HepG2 (cell line): Measurements from ENCODE around the gene BPIFB6. TPM values are rescaled to one million over a fixed set of nuclear protein-coding genes. Genes with fewer than 3 reads are reported as not detected.

Experiments
- ATF3 ChIP-seq: sonication (generic); formaldehyde crosslinking; IDR thresholded peaks from 2 replicates; pipeline ENCODE4 v1.4.0; 2020; ENCODE audit warnings: missing genetic modification reagents
- BCLAF1 ChIP-seq: fragments of 450-650 bp; IDR thresholded peaks from 2 replicates; pipeline ENCODE4 v1.6.1; 2017; ENCODE audit warnings: mild to moderate bottlenecking
- CCAR2 ChIP-seq: fragments of 200-400 bp; formaldehyde crosslinking; optimal IDR thresholded peaks from 2 replicates; pipeline ENCODE3; 2018; ENCODE audit warnings: low read depth, mild to moderate bottlenecking, low read length, moderate library complexity
- CERS6 ChIP-seq: sonication (generic); formaldehyde crosslinking; IDR thresholded peaks from 2 replicates; pipeline ENCODE4 v1.5.0; 2020; ENCODE audit warnings: missing genetic modification reagents
- CTCF ChIP-seq: sonication (generic); formaldehyde crosslinking; IDR thresholded peaks from 2 replicates; pipeline ENCODE4 v1.5.0; 2020; ENCODE audit warnings: mild to moderate bottlenecking, missing genetic modification reagents, moderate library complexity
- EP300 ChIP-seq, 3 experiments: sonication (generic) in 1 of 3; formaldehyde crosslinking in 1 of 3; IDR thresholded peaks; 2 replicates each; pipeline versions ENCODE4 v1.5.1 to v1.6.1; 2011 to 2020; ENCODE audit warnings: low read depth in 2 of 3, low read length in 2 of 3, borderline replicate concordance in 1 of 3, improper control_type of control experiment in 1 of 3, mild to moderate bottlenecking in 1 of 3, missing genetic modification reagents in 1 of 3, moderate library complexity in 1 of 3
- HNF4G ChIP-seq, 2 experiments: sonication (generic) in 1 of 2; formaldehyde crosslinking in 1 of 2; IDR thresholded peaks; 2 replicates each; pipeline versions ENCODE4 v1.4.0 to v1.6.1; 2011 to 2020; ENCODE audit warnings: borderline replicate concordance in 2 of 2, low read depth in 2 of 2, mild to moderate bottlenecking in 2 of 2, low read length in 1 of 2, missing genetic modification reagents in 1 of 2, moderate library complexity in 1 of 2
- KAT7 ChIP-seq: IDR thresholded peaks from 2 replicates; pipeline ENCODE4 v1.6.1; 2018; ENCODE audit warnings: borderline replicate concordance, missing compliant biosample characterization
- NFIC ChIP-seq: IDR thresholded peaks from 2 replicates; pipeline ENCODE4 v1.6.1; 2012; ENCODE audit warnings: mild to moderate bottlenecking, low read length, inconsistent platforms
- NFRKB ChIP-seq: fragments of 450-650 bp; IDR thresholded peaks from 2 replicates; pipeline ENCODE4 v1.6.1; 2017
- STAT5B ChIP-seq: sonication (generic); formaldehyde crosslinking; IDR thresholded peaks from 2 replicates; pipeline ENCODE4 v1.4.0; 2020; ENCODE audit warnings: missing genetic modification reagents
- ZFP41 ChIP-seq: sonication (generic); formaldehyde crosslinking; IDR thresholded peaks from 2 replicates; pipeline ENCODE4 v1.4.0; 2020; ENCODE audit warnings: mild to moderate bottlenecking, missing genetic modification reagents, borderline replicate concordance
- ZNF225 ChIP-seq: sonication (generic); formaldehyde crosslinking; IDR thresholded peaks from 2 replicates; pipeline ENCODE4 v1.4.0; 2020; ENCODE audit warnings: mild to moderate bottlenecking, missing genetic modification reagents
- ZNF333 ChIP-seq: sonication (generic); formaldehyde crosslinking; IDR thresholded peaks from 2 replicates; pipeline ENCODE4 v1.4.0; 2020; ENCODE audit warnings: mild to moderate bottlenecking, missing genetic modification reagents, borderline replicate concordance
- ZNF362 ChIP-seq: sonication (generic); formaldehyde crosslinking; IDR thresholded peaks from 2 replicates; pipeline ENCODE4 v1.4.0; 2020; ENCODE audit warnings: missing genetic modification reagents, mild to moderate bottlenecking, borderline replicate concordance
- ZNF740 ChIP-seq: sonication (generic); formaldehyde crosslinking; IDR thresholded peaks from 2 replicates; pipeline ENCODE4 v1.4.0; 2020; ENCODE audit warnings: missing genetic modification reagents
- ZNF75D ChIP-seq: sonication (generic); formaldehyde crosslinking; IDR thresholded peaks from 2 replicates; pipeline ENCODE4 v1.8.1; 2023; ENCODE audit warnings: missing genetic modification reagents, mild to moderate bottlenecking, borderline replicate concordance
- ZNF883 ChIP-seq: sonication (generic); formaldehyde crosslinking; IDR thresholded peaks from 2 replicates; pipeline ENCODE4 v1.5.1; 2020; ENCODE audit warnings: mild to moderate bottlenecking, missing genetic modification reagents; ENCODE audit errors: not compliant biosample characterization
- polyA plus RNA-seq, 8 experiments: library from polyadenylated mRNA; depleted of rRNA in 3 of 8; stranded (reverse) in 7 of 8; unstranded in 1 of 8; fragments of >200 nt; fragmentation: Illumina TruSeq in 4 of 8; extraction: Trizol in 4 of 8; gene quantifications; 2 replicates each; pipeline versions ENCODE4 v1.2.1 to v1.2.3, GENCODE V29; 2011 to 2016; ENCODE audit warnings: low read depth in 4 of 8, missing spikeins in 1 of 8, mixed read lengths in 1 of 8; ENCODE audit not compliant: insufficient read depth in 1 of 8
- total RNA-seq, 5 experiments: library from RNA; depleted of rRNA; stranded (reverse); fragments of >200 nt; fragmentation: Illumina TruSeq; extraction: Trizol; gene quantifications; 2 replicates each; pipeline ENCODE4 v1.2.3, GENCODE V29; 2016; ENCODE audit warnings: low read depth in 1 of 5

Gene BPIFB6
- total and polyA plus RNA-seq, 2 of the 13 experiments (the other 11 are each of a cell fraction or from before 2014, with no cell fraction given): 0.13 to 1.7 TPM

- TF ChIP-seq ZNF362 (CRISPR knock-in tag) (no peak; the same call in none of the 2 replicates), ZNF333 (CRISPR knock-in tag) (peak; percentile 60; the same call in 1 of the 2 replicates), STAT5B (no peak), HNF4G (IDR thresholded peaks at IDR 0.05; ENCODE audit: borderline replicate concordance, low read depth, low read length) (peak; percentile 87), HNF4G (CRISPR knock-in tag; IDR thresholded peaks at IDR 0.05; ENCODE audit: borderline replicate concordance, low read depth) (peak; percentile 94), BCLAF1 (no peak), KAT7 (CRISPR knock-in tag) (peak; percentile 53; the same call in 1 of the 2 replicates), ATF3 (CRISPR knock-in tag) (peak; percentile 56; the same call in 1 of the 2 replicates), ZFP41 (CRISPR knock-in tag) (peak; percentile 98; the same call in 1 of the 2 replicates), NFRKB (no peak), CCAR2 (no peak), ZNF225 (peak; percentile 5; the same call in 1 of the 2 replicates), ZNF740 (CRISPR knock-in tag) (no peak), CTCF (CRISPR knock-in tag) (0 out of 2 replicates have a peak, but pooled peaks have one; percentile 17), CERS6 (CRISPR knock-in tag) (0 out of 2 replicates have a peak, but pooled peaks have one; percentile 3), NFIC (peak; percentile 68; the same call in 1 of the 2 replicates), EP300 (IDR thresholded peaks at IDR 0.05; ENCODE audit: low read depth in 2 of 2, low read length in 2 of 2) (peak; percentile 27 to 84; a peak in 3 of 4 replicates), EP300 (CRISPR knock-in tag; IDR thresholded peaks at IDR 0.05; ENCODE audit: borderline replicate concordance) (peak; percentile 86), ZNF883 (CRISPR knock-in tag) (peak; percentile 86), ZNF75D (0 out of 2 replicates have a peak, but pooled peaks have one; percentile 69)
These were observed 23.8 kb upstream of the BPIFB6 start, which contains the start of gene BPIFB2 (continued) for GRCh38 chr20:33007376-33008335.
